Erythroblast (primary cell): Measurements from ENCODE around the gene AK5.

ENCODE experiments used
- DNase-seq, 2 experiments: peaks; one replicate each; lab custom pipeline; 2025; lab: John Stamatoyannopoulos, UW
- GATA1 ChIP-seq: IDR thresholded peaks from 2 replicates; pipeline ENCODE4 v1.6.1; 2011; ENCODE audit warnings: low read depth, mild to moderate bottlenecking, control low read depth, low read length, moderate library complexity
- POLR2A ChIP-seq: IDR thresholded peaks from 2 replicates; pipeline ENCODE4 v1.6.1; 2011; ENCODE audit warnings: mild to moderate bottlenecking, low read length

Gene AK5

DNA sequence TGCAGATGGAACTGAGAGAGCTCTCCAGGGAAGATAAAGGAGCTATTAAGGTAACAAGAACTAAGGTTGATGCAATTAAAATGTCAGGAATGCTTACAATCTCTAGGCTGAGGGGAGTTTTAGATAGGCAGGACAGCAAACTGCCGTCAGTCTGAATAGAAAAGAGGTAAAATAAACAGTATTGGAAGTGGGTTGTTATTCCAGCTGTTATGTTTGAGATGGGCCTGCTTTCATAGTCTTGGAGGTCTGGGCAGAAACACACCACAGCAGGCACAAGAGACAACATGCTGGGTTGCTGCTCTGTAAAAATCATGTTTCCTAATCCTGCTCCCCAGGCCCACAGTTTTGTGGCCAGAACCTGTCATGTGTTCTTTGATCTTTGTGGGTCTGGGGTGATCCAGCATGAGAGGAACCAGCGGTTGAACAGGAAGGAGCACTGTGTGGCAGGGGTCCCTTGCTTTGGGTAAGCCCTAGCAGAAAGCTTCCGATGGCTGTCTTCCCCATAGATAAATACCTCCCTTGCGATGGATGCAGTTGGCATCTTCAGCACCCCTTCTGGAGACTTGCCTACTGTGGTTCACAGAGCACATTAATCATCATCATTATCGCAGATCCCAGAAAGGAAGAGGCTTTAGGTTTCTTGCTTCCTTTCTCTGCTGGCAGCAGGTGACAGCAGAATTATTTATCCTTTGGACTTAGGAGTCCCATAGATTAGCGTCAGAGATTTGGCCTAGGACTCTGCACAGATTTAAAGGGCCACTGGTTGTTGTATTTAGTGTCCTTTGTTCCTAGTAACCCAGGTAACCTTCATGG is 97.1 kb downstream of the AK5 start:
- TF ChIP-seq GATA1 (no peak), POLR2A (no peak)
- no peak for DNase-seq

DNA sequence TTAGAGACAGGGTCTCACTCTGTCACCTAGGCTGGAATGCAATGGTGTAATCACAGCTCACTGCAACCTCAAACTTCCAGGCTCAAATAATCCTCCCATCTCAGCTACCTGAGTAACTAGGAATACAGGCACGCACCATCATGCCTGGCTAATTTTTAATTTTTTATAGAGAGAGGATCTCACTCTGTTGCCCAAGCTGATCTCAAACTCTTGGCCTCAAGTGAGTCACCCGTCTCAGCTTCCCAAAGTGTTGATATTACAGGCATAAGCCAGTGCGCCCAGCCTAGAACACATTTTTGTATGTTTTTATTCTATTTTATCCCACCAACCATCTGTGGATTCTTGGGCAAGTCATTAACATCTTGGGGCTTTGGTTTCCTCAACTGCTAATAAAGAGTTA is 100.5 kb downstream of the AK5 start:
- no peak for DNase-seq
- TF ChIP-seq GATA1 (no peak), POLR2A (no peak)

DNA sequence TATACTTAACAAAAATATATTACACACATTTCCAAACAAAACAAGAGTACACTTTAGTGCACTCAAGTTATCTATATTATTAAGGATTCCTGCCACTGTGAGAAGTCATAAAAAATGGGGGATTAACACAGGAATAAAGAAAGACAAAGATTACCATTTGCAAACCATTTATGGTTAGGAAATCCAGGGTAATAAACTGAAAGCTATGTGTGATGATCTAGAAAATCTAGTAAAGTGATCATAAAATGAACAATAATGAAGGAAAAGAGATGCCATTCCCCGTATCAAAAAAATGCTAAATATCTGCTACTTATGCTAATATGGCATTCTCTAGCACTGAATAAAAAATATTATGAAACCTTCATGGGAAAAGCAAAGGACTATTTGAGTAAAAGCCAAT is 101.4 kb downstream of the AK5 start:
- TF ChIP-seq GATA1 = no peak
- no peak for TF ChIP-seq POLR2A
- DNase-seq = no peak

DNA sequence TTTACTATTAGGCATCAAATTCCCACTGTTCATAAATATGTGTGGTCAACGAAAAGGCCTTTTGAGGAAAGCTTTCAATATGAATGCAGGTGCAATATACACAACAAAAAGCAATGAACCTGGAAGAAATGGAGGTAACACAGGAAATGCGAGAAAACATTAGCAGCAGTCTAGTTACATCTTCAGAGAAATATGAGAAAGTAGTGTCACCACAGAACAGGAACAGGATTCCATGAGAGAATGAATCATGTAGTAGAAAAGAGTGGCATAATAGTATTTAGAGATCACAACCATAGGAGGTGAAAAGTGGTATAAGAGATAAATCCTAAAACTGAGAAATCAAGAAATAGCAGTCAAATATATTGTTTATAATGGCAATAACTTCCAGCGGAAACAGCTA is 103.7 kb downstream of the AK5 start:
- TF ChIP-seq POLR2A (no peak), GATA1 (no peak)
- DNase-seq = no peak

DNA sequence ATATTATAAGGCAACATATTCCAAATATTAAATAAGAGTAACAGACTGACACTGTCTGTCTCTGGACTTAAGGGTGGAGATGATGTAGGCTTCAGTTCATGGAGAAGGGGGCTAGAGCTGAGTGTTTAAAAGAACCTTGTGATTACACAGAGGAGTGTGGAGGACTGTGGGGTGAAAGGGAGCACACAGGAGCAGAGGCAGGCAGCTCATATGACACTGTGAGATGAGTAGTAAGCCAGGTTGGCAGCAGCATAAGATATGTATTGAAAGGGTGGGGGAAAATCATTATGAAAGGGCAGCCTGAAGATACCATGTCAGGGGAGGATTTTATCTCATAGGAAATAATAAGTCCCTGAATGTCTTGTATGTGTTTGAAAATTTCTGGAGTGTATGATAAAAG is 104.5 kb downstream of the AK5 start:
- TF ChIP-seq GATA1 = no peak
- TF ChIP-seq POLR2A = no peak
- no peak for DNase-seq

DNA sequence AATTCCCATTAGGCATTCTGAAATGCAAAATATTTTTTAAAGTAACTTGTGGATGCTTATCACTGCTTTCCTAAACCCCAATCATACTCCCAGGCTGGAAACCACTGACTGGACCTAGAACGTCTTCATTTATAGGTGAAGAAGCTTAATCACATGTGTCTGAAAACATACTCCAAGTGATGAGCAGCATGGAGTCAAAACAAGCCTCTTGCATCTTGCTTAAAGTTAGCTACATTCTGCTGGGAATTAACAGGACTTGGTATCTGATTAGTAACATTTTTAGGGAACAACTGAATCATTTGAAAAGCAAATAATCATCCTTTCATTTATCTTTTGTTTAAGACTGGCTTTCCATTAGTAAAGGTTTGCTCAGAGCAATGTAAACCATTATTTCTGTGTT is 105.7 kb downstream of the AK5 start:
- TF ChIP-seq GATA1 = no peak
- TF ChIP-seq POLR2A = no peak
- DNase-seq = no peak

DNA sequence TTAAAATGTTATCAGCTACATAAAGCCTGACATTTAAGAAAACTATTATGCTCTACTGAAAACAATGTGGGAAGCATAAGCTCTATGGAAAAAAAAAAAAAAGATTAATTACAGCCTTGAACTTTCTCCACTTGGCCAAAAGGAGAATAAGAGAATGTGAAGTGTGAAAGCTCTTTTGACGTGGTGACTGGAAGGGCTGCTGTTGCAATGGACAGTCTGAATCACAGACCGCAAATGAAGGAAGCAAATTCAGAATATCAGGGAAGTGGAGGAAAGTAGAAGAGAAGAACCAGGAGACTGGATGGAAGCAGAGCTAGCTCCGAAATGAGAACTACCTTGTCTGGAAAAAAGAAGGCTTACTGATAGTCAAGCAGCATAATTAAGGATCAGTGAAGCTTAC is 106.8 kb downstream of the AK5 start:
- TF ChIP-seq POLR2A (no peak), GATA1 (no peak)
- DNase-seq = no peak

DNA sequence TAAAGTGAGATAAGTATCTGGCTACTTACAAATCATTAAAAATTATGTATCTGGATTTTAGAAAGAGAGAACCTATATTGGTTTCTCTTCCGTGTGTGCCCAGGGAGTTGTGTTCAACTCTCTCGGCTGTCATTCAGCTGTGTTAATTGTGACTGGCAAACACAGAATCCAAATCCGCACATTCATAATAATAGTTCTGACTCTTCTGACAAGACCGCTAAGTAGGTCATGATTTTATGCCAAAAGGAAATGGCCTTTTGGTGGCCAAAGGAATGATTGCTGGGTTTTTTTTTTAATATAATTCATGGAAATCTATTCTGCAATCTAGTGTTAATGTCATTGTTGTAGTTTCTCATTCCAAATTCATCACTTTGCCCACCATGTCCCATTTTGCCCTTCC is 110.7 kb downstream of the AK5 start:
- no peak for DNase-seq
- TF ChIP-seq POLR2A (no peak), GATA1 (no peak)

DNA sequence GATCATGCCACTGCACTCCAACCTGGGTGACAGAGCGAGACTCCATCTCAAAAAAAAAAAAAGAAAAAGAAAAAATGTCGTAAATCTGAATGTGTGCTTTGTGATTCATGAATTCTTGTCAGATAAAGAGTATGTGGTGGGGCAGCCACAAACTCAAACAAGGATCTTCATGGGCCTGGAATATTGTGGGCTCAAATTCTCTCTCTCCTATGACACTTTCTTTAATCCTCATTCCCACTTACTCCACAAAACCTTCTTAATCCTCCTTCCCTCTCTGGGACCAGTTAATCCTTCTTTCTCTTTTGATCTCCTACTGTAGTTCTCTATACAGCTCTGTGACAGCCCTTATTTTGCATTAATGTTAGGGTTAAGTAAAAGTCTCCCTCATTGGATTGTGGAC is 112.3 kb downstream of the AK5 start:
- no peak for DNase-seq
- TF ChIP-seq POLR2A (no peak), GATA1 (no peak)

DNA sequence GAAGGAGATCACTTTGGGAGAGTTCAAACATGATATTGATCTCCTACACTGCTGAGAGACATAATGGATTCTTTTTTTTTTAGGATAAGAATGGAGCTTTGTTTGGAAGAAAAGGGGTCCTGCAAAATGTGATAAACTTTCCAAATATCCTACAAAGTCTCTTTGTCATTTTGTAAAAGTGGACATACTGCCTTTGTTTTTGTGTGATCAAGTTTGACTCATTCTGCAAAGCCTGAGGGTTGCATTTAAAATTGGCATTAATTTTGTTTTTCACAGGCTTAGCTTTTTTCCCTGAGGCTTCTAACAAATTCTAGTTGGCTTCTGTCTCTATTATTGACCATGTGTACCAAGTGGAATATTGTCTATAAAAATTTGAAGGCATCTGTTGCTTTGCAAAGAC is 113.2 kb downstream of the AK5 start:
- no peak for DNase-seq
- TF ChIP-seq POLR2A (no peak), GATA1 (no peak)

DNA sequence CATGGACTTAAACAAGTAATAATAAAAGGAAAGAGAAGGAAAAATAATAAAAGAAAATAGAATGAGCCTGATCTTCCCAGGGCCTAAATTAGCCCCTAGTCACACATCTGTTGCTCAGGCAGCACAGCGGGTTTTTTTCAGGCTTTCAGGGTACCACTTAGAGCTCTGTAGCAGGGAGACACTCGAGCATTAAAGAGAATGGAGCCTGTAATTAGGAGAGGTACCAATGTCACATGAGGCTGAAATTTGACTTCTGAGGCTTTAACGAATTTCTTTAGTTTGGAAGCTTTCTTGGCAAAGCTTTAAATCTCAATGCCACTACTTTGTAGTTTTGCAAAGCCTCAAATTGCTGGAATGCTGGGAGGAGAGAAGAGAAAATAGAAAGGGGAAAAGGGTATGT is 116.3 kb downstream of the AK5 start:
- TF ChIP-seq GATA1 = no peak
- DNase-seq = no peak

DNA sequence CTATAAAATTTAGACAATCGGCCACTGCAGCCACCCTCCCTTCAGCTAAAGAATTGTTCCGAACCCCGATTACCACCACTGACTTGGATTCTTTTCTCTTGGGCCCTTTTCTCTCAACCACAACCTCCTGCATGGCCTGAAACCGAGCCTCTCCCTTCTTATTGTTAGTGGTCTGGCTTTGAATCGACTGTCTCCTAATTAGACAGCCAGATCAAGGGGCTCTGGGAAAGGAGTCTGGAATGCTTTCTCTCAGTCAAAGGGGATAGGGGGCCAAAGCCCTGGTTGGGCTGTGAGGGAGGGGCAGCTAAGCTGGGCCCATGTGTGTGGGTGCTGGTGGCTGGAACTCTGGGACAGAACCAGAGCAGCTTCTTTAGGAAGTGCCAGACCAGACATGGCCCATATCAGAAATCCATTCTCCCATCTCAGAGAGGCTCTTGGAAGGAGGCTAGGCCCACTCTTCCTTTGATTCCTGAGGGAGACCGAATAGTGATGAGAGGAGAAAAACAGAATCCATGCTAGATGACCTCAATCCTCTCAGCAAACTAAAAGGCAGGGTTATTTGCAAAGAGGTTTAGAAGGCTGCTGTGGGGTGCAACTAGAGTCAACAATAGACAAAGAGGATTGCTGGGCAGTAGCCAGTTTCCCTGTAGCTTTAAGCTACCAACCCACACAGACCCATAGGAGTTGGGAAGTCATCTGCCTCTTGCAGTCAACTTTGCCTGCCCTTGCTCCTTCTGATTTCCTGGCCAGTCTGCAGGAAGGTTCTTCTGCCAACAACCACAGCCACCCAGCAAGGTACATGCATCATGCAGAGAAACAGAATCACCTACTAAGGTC is 117.6 kb downstream of the AK5 start:
- DNase-seq = no peak

DNA sequence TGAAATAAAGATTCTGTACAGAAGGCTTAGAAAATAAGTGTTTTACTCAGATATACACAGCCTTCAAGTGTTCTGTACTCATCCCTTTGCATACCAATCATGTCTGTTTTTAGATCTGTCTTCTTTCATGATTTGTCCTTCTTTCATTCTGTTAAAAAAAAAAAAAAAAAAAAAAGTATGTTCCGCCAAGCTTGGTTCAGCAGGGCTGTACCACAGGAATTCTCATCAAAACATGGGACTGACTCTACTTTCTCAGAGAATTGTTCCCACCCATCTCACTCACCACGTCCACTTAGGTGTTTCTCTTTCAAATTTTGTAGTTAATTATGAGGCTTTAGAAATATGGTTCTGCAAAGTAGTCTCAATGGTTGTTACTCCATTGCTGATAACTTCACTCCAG is 119.0 kb downstream of the AK5 start:
- no peak for DNase-seq
- no peak for TF ChIP-seq POLR2A
- TF ChIP-seq GATA1 = no peak

More for the DNA sequence above, 117.6 kb downstream of the AK5 start:
- TF ChIP-seq POLR2A (no peak), GATA1 (no peak)

DNA sequence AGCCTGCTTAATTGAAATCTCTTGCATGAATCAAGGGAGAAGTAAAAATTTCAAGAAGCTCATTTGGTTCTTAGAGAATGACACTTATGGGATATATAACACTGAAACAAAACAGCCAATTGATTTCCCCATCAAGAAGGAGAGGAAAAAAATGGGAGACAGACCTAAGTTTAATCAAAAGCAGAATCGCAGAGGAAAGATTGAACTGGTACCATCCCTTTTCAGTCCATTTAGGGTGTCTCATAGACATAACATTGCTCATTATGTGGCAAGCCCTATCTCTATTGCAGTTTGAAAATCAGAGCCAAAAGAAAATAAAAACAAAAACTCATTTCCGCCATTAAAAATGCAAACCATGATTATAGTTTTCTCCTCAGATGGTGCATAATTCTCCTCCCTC is 119.6 kb downstream of the AK5 start:
- no peak for DNase-seq

More for the DNA sequence above, 119.6 kb downstream of the AK5 start:
- no peak for TF ChIP-seq GATA1
- no peak for TF ChIP-seq POLR2A
